Stimulated activated CD4-positive, alpha-beta T cell treated with anti-CD3 and anti-CD28 coated beads, Interleukin-15, amount 100 ng/mL, for 1 hour (primary cell): ENCODE measurements around the gene ANO1.

Source experiments
- DNase-seq, 2 donors: peaks; one replicate each; pipeline ENCODE4 v3.0.0-alpha.2; 2020; ENCODE audit warnings: low read depth in 1 of 2, low spot score in 1 of 2

Gene ANO1

DNA sequence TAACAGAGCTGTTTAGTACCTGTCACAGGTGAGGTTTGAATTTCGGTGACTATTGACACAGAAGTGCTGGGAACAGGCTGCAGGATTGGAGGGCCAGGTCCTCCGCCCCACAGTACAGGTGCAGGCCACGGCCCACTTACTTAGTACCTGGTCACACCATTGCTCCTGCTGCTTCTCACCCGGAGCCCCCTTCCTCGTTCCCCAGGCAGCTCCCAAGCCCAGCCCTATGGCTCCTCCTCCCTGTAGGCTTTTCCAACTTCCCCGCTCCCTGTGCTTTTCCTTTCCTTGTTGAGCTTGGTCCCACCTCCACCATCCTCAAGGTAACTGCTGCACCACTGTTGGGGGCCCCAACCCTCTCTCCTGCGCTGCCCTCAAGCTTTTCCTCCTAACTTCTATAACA, 27.9 kb upstream of the ANO1 start:
- DNase-seq: no peak

- DNase-seq: no peak
These were observed 24.1 kb upstream of the ANO1 start for GRCh38 chr11:70054004-70054403.

DNA sequence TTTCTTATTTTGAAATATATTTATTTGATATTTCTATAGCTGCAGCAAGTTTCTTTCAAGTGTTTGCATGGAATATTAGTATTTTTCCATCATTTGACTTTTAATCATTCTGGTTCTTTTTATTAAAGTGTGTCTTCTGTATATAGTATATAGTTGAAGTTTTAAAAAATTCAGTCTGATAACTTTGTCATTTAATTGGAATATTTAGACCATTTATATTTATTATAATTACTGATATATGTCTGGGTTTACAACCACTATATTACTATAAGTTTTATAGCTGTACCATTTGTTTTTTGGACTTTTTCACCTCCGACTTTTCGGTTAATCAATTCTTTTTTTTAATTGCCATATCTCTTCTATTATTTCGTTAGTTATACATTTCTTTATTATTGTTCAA, 22.7 kb upstream of the ANO1 start:
- no peak for DNase-seq

DNA sequence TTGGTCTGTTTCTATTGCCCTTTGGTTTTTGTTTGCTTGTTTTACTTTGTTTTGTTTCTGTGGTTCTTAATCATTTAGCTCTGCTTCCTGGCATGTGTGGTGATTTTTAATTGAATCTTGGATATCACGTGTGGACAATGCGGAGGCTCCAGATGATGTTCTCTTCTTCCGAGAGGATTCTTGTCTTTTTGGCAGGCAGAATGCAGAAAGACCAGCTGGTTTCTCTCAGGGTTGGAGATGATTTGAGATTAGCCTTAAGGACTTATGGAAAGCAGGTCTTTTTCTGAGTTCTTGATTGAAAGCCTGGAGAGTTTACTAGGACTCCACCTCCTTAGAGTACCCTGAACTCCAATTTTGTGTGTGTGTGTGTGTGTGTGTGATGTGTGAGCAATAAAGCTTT, 21.0 kb upstream of the ANO1 start:
- DNase-seq: no peak

DNA sequence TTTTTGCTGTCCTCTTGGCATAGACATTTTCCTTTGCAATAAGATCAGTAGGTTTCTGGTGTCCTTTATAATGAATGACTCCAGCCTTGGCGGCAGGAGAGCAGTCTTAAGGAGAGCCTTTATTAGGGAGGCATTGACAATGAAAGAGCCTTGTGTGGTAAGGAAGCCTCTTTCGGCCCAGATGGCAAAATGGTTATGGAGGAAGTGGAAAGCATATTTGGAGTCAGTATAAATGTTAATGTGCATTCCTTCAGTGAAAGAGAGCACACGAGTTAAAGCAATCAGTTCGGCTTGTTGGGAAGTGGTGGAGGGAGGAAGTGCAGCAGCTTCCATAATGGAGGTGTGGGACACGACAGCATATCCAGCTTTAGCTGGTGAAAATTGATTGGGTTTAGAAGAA, 18.1 kb upstream of the ANO1 start:
- no peak for DNase-seq

DNA sequence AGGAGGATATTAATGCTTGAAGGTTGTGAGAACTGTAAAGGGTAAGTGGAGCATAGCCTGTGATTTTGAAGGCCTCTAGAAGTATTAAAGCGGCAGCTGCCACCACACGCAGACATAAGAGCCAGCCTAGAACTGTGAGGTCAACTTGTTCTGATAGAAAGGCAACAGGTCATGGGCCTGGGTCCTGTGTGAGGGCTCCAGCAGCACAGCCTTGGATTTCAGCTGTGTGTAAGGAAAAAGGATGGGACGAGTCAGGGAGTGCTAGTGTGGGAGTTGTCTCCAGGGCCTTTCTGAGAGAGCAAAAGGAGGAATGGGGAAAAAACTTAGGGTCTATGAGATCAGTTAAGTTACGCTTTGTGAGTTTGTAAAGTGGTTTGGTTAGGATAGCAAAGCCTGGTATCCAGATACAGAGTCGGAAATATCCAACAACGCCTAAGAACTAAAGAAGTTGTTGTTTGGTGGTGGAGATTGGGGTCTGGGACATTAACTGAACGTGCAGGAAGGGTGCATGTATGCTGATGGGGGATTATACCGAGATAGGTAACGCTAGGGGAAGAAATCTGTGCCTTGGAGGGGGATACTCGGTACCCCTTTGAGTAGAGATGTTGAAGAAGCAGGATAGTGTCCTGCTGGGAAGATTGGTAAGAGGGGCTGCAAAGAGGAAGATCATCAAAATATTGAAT, 17.4 kb upstream of the ANO1 start:
- no peak for DNase-seq

DNA sequence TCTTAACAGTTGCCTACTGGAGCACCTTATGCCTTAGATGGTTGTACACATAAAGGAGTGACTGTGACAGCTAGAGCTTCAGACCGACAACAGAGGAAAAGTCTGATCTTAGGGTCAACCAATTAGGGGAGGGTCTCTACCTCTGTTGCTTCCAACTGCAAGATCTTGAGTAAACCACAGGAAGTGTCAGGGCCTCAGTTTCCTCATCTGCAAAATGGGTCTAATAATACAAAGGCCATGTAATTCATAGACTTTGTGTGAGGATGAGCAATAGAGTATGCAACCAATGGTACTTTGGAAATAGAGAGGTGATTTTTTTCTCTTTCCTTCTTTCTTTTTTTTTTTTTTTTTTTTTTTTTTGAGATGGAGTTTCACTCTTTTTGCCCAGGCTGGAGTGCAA, 16.4 kb upstream of the ANO1 start:
- DNase-seq: no peak

GRCh38 chr11:70063121-70063520, 15.0 kb upstream of the ANO1 start:
- DNase-seq: no peak

GRCh38 chr11:70063555-70063954, 14.6 kb upstream of the ANO1 start:
- DNase-seq: no peak

DNA sequence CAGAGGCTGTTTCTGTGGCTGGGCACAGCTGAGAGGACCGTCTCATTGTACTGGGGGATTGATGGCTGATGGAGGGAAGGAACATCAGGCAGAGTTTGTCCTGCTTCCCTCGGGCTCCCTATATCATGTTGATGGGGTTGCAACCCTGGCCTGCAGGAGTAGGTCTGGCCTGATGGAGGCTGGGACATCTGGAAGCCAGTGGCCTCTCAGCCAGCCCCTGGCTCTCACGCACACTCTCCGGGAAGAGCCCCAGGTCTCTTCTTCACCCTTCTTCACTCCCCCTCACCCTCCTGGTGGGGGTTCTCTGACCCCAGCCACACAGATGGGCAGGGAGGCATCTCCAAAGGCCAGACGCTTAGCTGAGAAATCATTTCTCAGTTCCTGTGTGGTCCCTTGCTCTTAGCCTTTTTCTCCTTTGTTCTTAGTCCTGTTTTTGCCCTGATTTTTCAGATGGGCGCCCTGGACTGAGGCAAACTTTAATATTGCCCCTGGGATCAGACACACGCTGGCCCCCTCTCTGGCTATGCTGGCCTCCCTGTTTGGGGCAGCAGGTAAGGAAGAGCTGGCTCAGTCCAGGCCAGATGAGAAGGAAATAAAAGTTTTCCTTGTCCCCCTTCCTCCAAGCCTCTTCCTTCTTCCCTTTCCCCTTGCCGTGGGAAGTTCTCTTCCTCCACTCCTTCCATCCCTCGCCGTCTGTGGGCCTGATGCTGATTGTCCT, 13.9 kb upstream of the ANO1 start:
- no peak for DNase-seq

DNA sequence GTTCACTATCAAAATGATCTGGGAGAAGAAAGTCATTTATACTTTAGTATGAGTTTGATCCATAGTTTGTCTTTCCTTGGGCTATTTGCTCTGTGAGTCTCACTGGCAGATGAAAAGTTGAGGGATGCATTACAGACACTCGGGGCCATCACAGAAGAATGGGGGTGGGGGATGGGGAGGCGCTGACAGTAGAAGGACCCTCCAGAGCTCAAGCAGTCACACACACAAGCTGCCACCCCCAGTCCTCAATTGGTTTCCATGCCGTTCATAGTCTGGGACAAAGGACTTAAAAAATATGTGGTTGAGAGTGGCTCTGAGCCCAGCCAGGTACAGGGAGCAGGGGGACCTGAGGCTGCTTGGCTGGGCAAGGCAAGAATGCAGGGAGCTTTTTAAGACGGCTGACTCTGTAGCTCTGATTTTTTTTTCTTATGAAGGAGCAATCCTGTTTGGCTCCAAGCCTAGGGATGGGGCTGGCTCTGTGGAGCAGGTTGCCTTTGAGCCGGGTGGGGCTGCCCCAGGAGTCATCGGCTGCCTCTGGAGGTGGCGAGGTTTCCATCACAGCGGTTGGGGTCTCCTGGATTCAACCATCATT, 13.3 kb upstream of the ANO1 start:
- DNase-seq: no peak

DNA sequence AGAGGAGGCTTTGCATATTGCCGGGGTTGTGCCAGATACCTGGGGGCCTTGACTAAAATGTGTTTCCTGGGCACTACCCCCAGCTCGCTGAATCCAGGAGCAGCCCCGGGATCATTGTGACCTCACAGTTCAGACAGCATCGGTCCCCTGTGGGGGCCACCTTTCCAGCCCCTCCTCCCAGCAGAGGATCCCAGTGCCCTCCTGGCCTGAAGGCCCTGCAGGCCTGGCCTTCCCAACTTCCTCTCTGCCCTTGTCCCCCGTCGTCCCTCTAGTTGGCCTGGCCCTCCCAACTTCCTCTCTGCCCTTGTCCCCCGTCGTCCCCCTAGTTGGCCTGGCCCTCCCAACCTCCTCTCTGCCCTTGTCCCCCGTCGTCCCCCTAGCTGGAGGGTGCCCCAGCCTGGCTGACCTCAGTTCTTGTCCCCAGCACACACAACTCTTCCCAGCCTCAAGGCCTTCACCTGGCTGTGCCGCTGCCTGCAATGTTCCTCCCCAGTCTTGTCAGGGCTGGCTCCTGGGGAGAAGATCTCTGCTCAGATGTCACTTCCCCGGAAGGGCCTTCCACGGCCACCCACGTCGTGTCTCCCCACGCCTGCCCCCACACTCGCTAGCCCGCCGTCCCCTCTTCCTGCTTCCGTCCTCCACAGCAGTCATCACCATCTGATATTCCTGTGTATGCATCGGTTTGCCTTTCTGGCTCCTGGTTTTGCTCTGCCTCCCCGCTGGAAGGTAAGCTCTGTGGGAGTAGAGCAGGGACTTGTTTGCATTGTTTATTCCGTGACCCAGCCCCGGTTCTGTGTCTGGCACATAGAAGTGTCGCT, 12.6 kb upstream of the ANO1 start:
- no peak for DNase-seq

DNA sequence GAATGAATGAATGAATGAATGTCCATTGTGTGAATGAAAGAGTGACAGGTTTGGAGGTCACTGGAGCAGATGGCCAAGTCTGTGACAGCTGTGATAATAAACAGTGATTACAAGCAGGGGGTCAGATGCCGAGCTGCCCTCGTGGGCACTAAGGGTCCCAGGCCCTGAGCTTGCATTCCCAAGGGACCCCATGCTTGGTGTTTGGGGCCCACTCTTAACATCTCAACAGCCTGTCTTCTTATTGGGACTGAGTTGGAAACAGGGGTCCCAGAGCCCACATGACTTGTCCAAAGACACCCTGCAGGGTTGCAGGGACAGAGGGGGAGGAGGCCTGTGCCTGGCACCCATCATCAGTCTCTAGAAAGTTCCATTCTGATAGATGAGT, 12.0 kb upstream of the ANO1 start:
- no peak for DNase-seq

DNA sequence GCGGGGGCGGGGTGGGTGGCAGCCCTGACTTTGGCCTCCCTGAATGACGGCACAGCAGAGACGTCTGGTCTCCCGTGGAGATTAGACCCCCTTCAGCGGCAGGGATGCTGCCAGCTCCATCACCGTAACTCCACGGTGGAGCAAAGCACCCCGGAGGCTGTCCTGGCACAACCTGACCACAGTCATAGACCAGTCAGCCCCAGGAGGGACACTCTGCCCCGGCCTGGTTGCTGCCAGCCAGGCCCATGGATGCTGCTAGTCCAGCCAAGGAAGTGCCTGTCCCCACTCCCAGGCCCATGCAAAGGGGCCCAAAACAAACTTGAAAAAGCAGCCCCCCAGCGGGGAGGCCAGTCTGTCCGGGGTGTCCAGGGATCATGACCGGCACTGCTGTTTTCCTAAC, 11.5 kb upstream of the ANO1 start:
- no peak for DNase-seq

DNA sequence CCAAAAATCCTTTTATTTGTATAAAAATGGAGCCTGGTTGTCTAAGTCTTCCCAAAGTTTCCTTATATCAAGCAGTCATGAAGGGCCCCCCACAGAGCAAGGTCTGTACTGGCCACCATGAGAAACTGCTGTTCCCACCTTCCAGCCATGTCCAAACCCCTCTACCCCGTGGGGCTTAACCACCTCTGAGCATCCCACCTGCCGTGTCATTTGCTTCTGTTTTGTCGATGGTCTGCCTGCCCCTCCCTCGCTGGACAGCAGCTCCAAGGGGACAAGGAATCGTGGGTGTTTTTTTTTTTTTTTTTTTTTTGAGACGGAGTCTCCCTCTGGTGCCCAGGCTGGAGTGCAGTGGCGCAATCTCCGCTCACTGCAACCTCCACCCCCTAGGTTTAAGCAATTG, 11.1 kb upstream of the ANO1 start:
- no peak for DNase-seq

- DNase-seq: no peak
These were observed 10.4 kb upstream of the ANO1 start for GRCh38 chr11:70067591-70068341.

DNA sequence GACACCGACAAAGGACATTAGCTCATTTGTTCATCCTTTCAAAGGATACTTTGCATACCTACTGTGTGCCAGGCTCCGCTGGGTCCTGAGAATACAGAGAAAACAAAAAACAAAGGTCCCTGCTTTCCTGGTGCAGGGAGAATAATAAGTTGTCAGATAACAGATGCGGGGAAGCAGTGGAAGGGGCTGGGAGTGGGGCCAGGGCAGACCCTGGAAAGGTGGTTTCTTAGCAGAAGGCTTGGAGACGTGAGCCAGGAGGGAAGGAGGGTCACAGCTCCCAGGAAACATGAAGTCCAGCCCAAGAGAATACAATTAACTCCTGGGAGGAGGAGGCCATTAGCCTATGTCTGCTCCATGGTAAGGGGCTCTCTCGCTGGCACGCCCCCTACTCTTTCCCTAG, 9.8 kb upstream of the ANO1 start:
- no peak for DNase-seq

DNA sequence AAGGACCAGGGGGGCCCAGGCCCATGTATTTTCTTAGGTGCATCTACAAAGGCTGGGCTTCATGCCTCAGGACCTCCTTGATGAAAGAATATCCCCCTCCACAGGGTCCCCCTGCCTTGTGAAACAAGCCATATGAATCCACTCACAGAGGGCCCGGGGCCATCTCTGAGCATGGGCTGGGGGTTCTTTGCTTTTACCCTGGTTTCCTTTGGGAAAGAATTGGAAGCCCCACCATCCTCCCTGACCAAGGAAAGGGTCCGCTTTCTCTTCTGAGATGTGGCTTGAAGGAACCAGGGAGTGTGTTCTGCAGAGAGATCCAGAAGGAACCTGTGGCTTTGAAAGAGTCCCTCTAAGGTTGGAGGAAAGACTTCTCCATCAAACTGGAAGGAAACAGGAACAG, 9.2 kb upstream of the ANO1 start:
- DNase-seq: no peak

GRCh38 chr11:70070706-70071105, 7.4 kb upstream of the ANO1 start:
- no peak for DNase-seq

DNA sequence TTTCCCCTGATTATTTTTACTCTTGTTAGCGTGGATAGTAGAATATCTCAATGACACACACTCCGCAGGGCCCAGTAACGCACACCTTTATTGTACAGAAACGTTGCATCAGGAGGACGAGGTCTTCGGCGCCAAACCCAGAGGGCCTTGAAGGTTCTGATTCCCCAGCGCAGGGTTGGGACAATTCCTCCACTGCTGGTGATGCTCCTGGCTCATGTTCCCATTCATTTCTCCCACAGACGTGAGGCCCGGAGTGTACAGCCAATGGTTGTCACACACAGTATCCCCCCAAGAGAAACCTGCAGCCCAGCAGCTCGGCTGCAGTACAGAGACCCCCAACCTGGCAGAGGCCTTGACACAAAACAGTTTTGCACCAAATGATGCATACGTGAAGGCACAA, 6.1 kb upstream of the ANO1 start:
- DNase-seq: no peak

GRCh38 chr11:70072461-70072860, 5.7 kb upstream of the ANO1 start:
- no peak for DNase-seq
